Measurements from ENCODE around the gene AOC2.
"Not testable (repeated sequence)": the region's sequence is repeated elsewhere in the genome, so short reads cannot be mapped to it uniquely, and the experiment has no call there.

The AOC2 gene

GRCh38 chr17:42882166-42882565 lies 37.8 kb downstream of the AOC2 start:
- no peak for DNase-seq

GRCh38 chr17:42883802-42884558 lies 39.6 kb downstream of the AOC2 start:
- DNase-seq, result no peak

- not testable (repeated sequence) for DNase-seq
These were observed 41.4 kb downstream of the AOC2 start for GRCh38 chr17:42885806-42886205.

GRCh38 chr17:42886283-42887176 lies 42.1 kb downstream of the AOC2 start:
- DNase-seq, result peak; percentile 39 to 71 (median 66)

- DNase-seq, result no peak
These were observed 45.4 kb downstream of the AOC2 start for GRCh38 chr17:42889809-42890208.

- no peak for DNase-seq
These were observed 47.3 kb downstream of the AOC2 start for GRCh38 chr17:42891539-42892152.

- peak; percentile 37 to 74 (median 52) for DNase-seq
These were observed 49.0 kb downstream of the AOC2 start for GRCh38 chr17:42893359-42893758.

- DNase-seq, result no peak
These were observed 50.2 kb downstream of the AOC2 start for GRCh38 chr17:42894283-42895184.

GRCh38 chr17:42895185-42895555 lies 50.8 kb downstream of the AOC2 start:
- DNase-seq, result peak; percentile 44 to 67 (median 52)

GRCh38 chr17:42898147-42898811 lies 53.9 kb downstream of the AOC2 start:
- DNase-seq, result no peak

- not testable (repeated sequence) for DNase-seq
These were observed 55.6 kb downstream of the AOC2 start for GRCh38 chr17:42899981-42900380.
